ENCODE data around the gene KIFC1.
"Not testable (repeated sequence)": the region's sequence is repeated elsewhere in the genome, so short reads cannot be mapped to it uniquely, and the experiment has no call there.

DNA sequence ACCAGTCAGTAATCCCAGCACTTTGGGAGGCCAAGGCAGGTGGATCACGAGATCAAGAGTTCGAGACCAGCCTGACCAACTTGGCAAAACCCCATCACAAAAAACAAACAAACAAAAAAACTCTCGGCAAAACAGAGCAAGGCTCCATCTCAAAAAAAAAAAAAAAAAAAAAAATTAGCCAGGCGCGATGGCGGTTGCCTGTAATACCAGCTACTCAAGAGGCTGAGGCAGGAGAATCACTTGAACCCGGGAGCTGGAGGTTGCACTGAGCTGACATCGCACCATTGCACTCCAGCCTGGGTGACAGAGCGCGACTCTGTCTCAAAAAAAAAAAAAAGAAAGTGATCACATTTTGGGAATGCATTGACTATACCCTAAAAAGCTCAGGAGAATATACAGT lies 12.4 kb upstream of the KIFC1 start:
- not testable (repeated sequence) for TF ChIP-seq EZH2 (optimal IDR thresholded peaks at IDR 0.05; ENCODE audit: low read depth, low read length); EZH2phosphoT487 (IDR thresholded peaks at IDR 0.05; ENCODE audit: low read length)
- TF ChIP-seq, protein P1, sequence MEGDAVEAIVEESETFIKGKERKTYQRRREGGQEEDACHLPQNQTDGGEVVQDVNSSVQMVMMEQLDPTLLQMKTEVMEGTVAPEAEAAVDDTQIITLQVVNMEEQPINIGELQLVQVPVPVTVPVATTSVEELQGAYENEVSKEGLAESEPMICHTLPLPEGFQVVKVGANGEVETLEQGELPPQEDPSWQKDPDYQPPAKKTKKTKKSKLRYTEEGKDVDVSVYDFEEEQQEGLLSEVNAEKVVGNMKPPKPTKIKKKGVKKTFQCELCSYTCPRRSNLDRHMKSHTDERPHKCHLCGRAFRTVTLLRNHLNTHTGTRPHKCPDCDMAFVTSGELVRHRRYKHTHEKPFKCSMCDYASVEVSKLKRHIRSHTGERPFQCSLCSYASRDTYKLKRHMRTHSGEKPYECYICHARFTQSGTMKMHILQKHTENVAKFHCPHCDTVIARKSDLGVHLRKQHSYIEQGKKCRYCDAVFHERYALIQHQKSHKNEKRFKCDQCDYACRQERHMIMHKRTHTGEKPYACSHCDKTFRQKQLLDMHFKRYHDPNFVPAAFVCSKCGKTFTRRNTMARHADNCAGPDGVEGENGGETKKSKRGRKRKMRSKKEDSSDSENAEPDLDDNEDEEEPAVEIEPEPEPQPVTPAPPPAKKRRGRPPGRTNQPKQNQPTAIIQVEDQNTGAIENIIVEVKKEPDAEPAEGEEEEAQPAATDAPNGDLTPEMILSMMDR (IDR thresholded peaks at IDR 0.05; ENCODE audit: low read length): not testable (repeated sequence)

Measured in MM.1S (cell line).